SHP77 (cell line): Measurements from ENCODE around the gene GNGT1.

Experiments
- DNase-seq, 2 experiments: peaks; one replicate each; lab custom pipeline; 2025; lab: John Stamatoyannopoulos, UW

The GNGT1 gene

GRCh38 chr7:93906267-93906666 is at the start of gene GNGT1:
Gene GNGT1 (plus strand): TSS chr7:93906567. CDS start chr7:93906747, 180 bp downstream.
- no peak for DNase-seq

GRCh38 chr7:93858857-93859256 is 47.5 kb upstream of the GNGT1 start:
- DNase-seq = no peak

- no peak for DNase-seq
Observed at GRCh38 chr7:93860261-93860660, 46.1 kb upstream of the GNGT1 start.

GRCh38 chr7:93861325-93861949 is 44.9 kb upstream of the GNGT1 start:
- DNase-seq = no peak

GRCh38 chr7:93862651-93863050 is 43.7 kb upstream of the GNGT1 start:
- DNase-seq = no peak

GRCh38 chr7:93866886-93867285 is 39.5 kb upstream of the GNGT1 start:
- no peak for DNase-seq

GRCh38 chr7:93873998-93874574 is 32.3 kb upstream of the GNGT1 start:
- no peak for DNase-seq

GRCh38 chr7:93877742-93878141 is 28.6 kb upstream of the GNGT1 start:
- no peak for DNase-seq

GRCh38 chr7:93879356-93879755 is 27.0 kb upstream of the GNGT1 start:
- no peak for DNase-seq

- no peak for DNase-seq
Observed at GRCh38 chr7:93882468-93882867, 23.9 kb upstream of the GNGT1 start.

GRCh38 chr7:93883078-93883916 is 23.1 kb upstream of the GNGT1 start:
- DNase-seq = no peak

GRCh38 chr7:93883917-93884345 is 22.4 kb upstream of the GNGT1 start:
- no peak for DNase-seq

GRCh38 chr7:93884541-93884940 is 21.8 kb upstream of the GNGT1 start:
- no peak for DNase-seq

GRCh38 chr7:93889261-93889660 is 17.1 kb upstream of the GNGT1 start:
- DNase-seq = no peak

GRCh38 chr7:93890041-93890463 is 16.3 kb upstream of the GNGT1 start:
- no peak for DNase-seq

- DNase-seq = no peak
Observed at GRCh38 chr7:93890464-93891068, 15.8 kb upstream of the GNGT1 start, which contains the start of gene TFPI2. Gene TFPI2 (minus strand): TSS chr7:93890753. CDS start chr7:93890678, 75 bp downstream.

GRCh38 chr7:93894426-93894825 is 11.9 kb upstream of the GNGT1 start:
- DNase-seq = no peak

GRCh38 chr7:93894966-93895640 is 11.3 kb upstream of the GNGT1 start:
- DNase-seq = no peak

- no peak for DNase-seq
Observed at GRCh38 chr7:93895859-93896600, 10.3 kb upstream of the GNGT1 start.

GRCh38 chr7:93897680-93898079 is 8.7 kb upstream of the GNGT1 start:
- DNase-seq = no peak

GRCh38 chr7:93902777-93903423 is 3.5 kb upstream of the GNGT1 start:
- peak in 1 of 2 experiments; percentile 10 for DNase-seq
